HG03457 (cell line): ENCODE measurements around the gene BBX.
"Not testable (repeated sequence)": the region's sequence is repeated elsewhere in the genome, so short reads cannot be mapped to it uniquely, and the experiment has no call there.

ENCODE experiments used
- ATAC-seq: cut with Tn5 transposase; IDR thresholded peaks from one replicate; pipeline ENCODE4 v1.9.1; 2021; ENCODE audit warnings: moderate number of reproducible peaks; ENCODE audit not compliant: unreplicated experiment

BBX gene

GRCh38 chr3:107540857-107541256 is 18.1 kb downstream of the BBX start:
- no peak for ATAC-seq

- no peak for ATAC-seq
Measured at GRCh38 chr3:107542665-107543064, 19.9 kb downstream of the BBX start.

- no peak for ATAC-seq
Measured at GRCh38 chr3:107543666-107544065, 20.9 kb downstream of the BBX start.

- no peak for ATAC-seq
Measured at GRCh38 chr3:107545680-107546120, 22.9 kb downstream of the BBX start.

- no peak for ATAC-seq
Measured at GRCh38 chr3:107548601-107549000, 25.8 kb downstream of the BBX start.

- ATAC-seq, result no peak
Measured at GRCh38 chr3:107555359-107555758, 32.6 kb downstream of the BBX start.

- no peak for ATAC-seq
Measured at GRCh38 chr3:107557743-107558142, 35.0 kb downstream of the BBX start.

GRCh38 chr3:107560166-107560565 is 37.4 kb downstream of the BBX start:
- no peak for ATAC-seq

GRCh38 chr3:107561980-107562379 is 39.2 kb downstream of the BBX start:
- ATAC-seq, result no peak

- ATAC-seq, result no peak
Measured at GRCh38 chr3:107562969-107563529, 40.3 kb downstream of the BBX start.

- not testable (repeated sequence) for ATAC-seq
Measured at GRCh38 chr3:107565244-107565643, 42.5 kb downstream of the BBX start.

- ATAC-seq, result not testable (repeated sequence)
Measured at GRCh38 chr3:107571089-107571488, 48.3 kb downstream of the BBX start.

- ATAC-seq, result not testable (repeated sequence)
Measured at GRCh38 chr3:107571492-107571891, 48.7 kb downstream of the BBX start.

GRCh38 chr3:107574650-107575049 is 51.9 kb downstream of the BBX start:
- ATAC-seq, result no peak

GRCh38 chr3:107578091-107578490 is 55.3 kb downstream of the BBX start:
- ATAC-seq, result no peak

- no peak for ATAC-seq
Measured at GRCh38 chr3:107578523-107578922, 55.8 kb downstream of the BBX start.

- ATAC-seq, result no peak
Measured at GRCh38 chr3:107579371-107579770, 56.6 kb downstream of the BBX start.

- ATAC-seq, result no peak
Measured at GRCh38 chr3:107581230-107581629, 58.5 kb downstream of the BBX start.

- ATAC-seq, result no peak
Measured at GRCh38 chr3:107588217-107588616, 65.5 kb downstream of the BBX start.

- ATAC-seq, result peak; percentile 76
Measured at GRCh38 chr3:107589454-107589853, 66.7 kb downstream of the BBX start.

- ATAC-seq, result no peak
Measured at GRCh38 chr3:107590786-107591185, 68.0 kb downstream of the BBX start.

- ATAC-seq, result no peak
Measured at GRCh38 chr3:107592073-107592472, 69.3 kb downstream of the BBX start.

GRCh38 chr3:107594870-107595269 is 72.1 kb downstream of the BBX start:
- no peak for ATAC-seq
